Activated T-cell treated with anti-CD3 and anti-CD28 coated beads, Interleukin-2, amount 50 U/mL, for 48 hours (primary cell): Measurements from ENCODE around the gene CFAP99.
"Not testable (repeated sequence)": the region's sequence is repeated elsewhere in the genome, so short reads cannot be mapped to it uniquely, and the experiment has no call there.

Experiments used
- DNase-seq, 2 experiments: peaks; one replicate each; pipeline ENCODE4 v3.0.0-alpha.2; 2020

CFAP99 gene

GRCh38 chr4:2418650-2419571 lies at the start of gene CFAP99:
Gene CFAP99, plus strand, starts transcription at chr4:2418955.
- peak; percentile 98 for DNase-seq

- DNase-seq, result no peak
Measured at GRCh38 chr4:2370597-2371320, 48.0 kb upstream of the CFAP99 start.

- no peak for DNase-seq
Measured at GRCh38 chr4:2371765-2372487, 46.8 kb upstream of the CFAP99 start.

- DNase-seq, result no peak
Measured at GRCh38 chr4:2372488-2373030, 46.2 kb upstream of the CFAP99 start.

- DNase-seq, result no peak
Measured at GRCh38 chr4:2373532-2373931, 45.2 kb upstream of the CFAP99 start.

GRCh38 chr4:2375427-2375826 lies 43.3 kb upstream of the CFAP99 start:
- DNase-seq, result no peak

- DNase-seq, result no peak
Measured at GRCh38 chr4:2377241-2377640, 41.5 kb upstream of the CFAP99 start.

GRCh38 chr4:2378401-2378800 lies 40.4 kb upstream of the CFAP99 start:
- no peak for DNase-seq

GRCh38 chr4:2378898-2379297 lies 39.9 kb upstream of the CFAP99 start:
- DNase-seq, result no peak

GRCh38 chr4:2380589-2380988 lies 38.2 kb upstream of the CFAP99 start:
- DNase-seq, result not testable (repeated sequence)

GRCh38 chr4:2382769-2383202 lies 36.0 kb upstream of the CFAP99 start:
- DNase-seq, result not testable (repeated sequence)

- DNase-seq, result not testable (repeated sequence)
Measured at GRCh38 chr4:2383220-2383631, 35.5 kb upstream of the CFAP99 start.

GRCh38 chr4:2383760-2384159 lies 35.0 kb upstream of the CFAP99 start:
- no peak for DNase-seq

- no peak for DNase-seq
Measured at GRCh38 chr4:2384245-2384644, 34.5 kb upstream of the CFAP99 start.

- no peak for DNase-seq
Measured at GRCh38 chr4:2385516-2385915, 33.2 kb upstream of the CFAP99 start.

- no peak for DNase-seq
Measured at GRCh38 chr4:2386717-2387116, 32.0 kb upstream of the CFAP99 start.

GRCh38 chr4:2387218-2387617 lies 31.5 kb upstream of the CFAP99 start:
- DNase-seq, result no peak

GRCh38 chr4:2387829-2388228 lies 30.9 kb upstream of the CFAP99 start:
- DNase-seq, result no peak

- no peak for DNase-seq
Measured at GRCh38 chr4:2388429-2389182, 30.1 kb upstream of the CFAP99 start.

GRCh38 chr4:2389691-2390090 lies 29.1 kb upstream of the CFAP99 start:
- DNase-seq, result no peak

GRCh38 chr4:2390146-2390545 lies 28.6 kb upstream of the CFAP99 start:
- no peak for DNase-seq

GRCh38 chr4:2390784-2391421 lies 27.9 kb upstream of the CFAP99 start:
- DNase-seq, result no peak
